CD4-positive, alpha-beta T cell treated with Interleukin-6 at 100 ng/mL for 8 hours (primary cell): ENCODE measurements around the gene MYO1D.

Source experiments
- DNase-seq: peaks from one replicate; pipeline ENCODE4 v3.0.0-alpha.2; 2020; ENCODE audit warnings: mixed read lengths, low spot score

Gene MYO1D

DNA sequence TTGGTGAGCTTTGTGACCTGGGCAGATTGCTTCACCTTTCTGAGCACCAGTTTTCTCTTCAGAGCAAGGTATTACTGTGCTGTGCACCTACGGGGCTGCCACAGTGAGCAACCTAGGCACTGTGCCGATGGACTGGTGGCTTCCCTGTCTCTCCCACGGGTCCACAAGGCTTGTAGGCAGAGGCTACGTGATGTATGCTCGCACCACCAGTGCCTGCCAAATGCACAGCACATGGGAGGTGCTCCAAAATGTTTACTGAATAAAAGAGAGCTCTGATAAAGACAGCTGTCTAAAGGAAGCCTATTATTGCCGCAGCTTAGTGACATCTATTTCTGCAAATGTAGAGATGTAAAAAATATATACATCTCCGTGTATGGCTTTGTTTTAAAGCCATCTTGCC lies 251.0 kb downstream of the MYO1D start:
- DNase-seq = no peak

- no peak for DNase-seq
These were observed 253.7 kb downstream of the MYO1D start for GRCh38 chr17:32623196-32623595.

GRCh38 chr17:32622540-32622939 lies 254.4 kb downstream of the MYO1D start:
- no peak for DNase-seq

GRCh38 chr17:32621612-32622312 lies 255.2 kb downstream of the MYO1D start:
- no peak for DNase-seq

DNA sequence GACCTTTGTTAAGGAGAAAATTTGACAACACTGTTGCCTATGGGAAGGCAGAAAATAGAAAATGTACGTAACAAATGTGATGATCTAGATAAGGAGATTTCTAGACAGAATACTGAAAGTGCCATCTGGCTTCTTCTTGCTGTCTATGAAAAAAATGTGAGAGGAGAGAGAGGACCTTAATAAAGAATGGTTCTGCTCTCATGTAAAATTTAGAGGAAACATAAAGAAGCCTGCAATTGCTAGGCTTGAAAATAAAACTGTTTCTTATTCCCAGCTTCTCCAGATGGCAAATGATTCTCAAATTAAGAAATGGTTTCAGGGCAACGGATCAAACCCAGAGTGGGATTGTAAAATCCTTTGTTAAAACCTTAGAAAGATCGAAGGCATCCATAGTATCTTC lies 261.6 kb downstream of the MYO1D start:
- DNase-seq = no peak

DNA sequence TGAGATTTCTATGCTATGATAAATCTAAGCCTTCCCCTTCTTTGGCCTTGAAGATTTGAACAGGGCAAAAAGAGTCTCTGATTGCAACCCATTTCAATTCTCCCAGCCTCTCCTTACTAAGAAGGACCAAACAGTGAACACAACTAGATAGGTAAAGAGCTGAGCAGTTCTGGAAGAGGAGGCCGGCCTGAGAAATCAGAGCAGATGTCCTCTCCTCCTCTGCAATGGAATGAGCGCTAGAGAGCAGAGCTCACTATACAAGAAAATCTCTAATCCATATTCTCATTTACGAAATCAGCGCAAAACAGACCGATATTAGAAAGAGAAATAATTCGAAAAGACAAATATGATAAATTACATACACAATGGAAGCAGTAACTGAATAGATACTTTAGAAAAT lies 266.0 kb downstream of the MYO1D start:
- no peak for DNase-seq

DNA sequence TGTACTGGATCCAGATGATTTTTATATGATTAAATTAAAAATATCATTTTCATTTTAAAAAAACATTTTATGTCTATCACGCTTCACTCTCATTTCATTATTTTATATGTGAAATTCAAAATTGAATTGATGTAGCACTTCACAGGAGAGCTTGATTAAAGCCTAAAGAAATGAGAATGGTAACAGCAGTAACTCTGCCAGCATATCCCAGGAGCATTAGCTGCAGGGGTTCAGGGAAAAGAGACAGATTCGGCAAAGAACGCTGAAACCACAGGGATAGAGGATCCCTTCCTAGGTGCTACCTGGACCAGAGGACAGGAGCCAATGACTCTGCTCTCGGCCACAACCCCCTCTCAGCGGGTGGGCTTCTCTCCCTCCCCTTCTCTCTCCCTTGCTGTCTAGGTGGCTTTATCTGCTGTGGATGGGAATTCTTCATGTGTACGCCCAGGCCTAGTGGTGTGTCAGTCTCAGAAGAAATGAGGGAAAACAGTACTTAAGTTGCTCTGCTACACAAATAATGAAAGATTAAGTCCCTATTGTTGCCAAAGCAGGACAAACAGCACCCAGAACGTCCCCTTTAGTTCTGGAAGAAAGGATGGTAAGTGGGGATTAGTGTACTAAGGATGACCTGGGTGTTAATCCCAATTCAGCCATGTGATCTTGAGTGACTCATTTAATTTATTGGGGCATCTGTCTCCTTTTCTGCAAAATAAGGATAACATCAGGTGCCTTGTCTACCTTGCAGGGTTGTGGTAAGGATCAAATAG lies 266.9 kb downstream of the MYO1D start:
- DNase-seq = no peak

DNA sequence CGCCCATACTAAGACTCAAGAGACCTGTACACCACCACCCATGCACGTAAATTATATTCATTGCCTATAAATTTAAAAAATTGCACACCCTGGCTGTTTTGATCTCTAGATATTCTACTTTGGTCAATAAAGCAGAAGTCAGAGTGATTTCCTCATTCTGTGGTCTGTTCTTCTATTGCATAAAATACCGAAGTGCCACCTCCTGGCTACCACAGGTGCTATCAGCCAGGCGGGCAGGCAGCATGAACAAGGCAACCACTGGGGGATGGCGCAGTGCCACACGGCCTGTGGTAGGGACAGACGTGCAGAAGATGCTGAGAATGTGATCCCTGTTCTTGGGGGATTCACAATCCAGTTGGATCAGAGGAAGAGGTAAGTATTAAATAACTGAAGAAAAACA lies 267.8 kb downstream of the MYO1D start:
- DNase-seq = peak; percentile 72

DNA sequence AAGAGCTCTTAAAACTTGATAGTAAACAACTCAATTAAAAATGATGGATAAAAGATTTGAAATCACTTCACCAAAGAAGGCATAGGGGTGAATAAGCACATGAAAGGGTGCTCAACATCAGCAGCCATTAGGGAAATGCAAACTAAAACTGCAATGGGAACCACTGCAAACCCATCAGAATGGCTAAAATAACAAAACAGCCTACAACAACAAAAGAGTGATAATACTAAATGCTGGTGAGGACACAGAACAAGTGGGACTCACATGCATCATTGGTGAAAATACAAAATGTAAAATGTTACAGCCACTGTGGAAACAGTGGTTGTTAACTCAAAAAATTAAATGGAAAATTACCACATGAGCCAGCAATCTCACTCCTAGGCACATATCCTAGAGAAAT lies 268.7 kb downstream of the MYO1D start:
- no peak for DNase-seq

- no peak for DNase-seq
These were observed 272.0 kb downstream of the MYO1D start for GRCh38 chr17:32604966-32605365.

DNA sequence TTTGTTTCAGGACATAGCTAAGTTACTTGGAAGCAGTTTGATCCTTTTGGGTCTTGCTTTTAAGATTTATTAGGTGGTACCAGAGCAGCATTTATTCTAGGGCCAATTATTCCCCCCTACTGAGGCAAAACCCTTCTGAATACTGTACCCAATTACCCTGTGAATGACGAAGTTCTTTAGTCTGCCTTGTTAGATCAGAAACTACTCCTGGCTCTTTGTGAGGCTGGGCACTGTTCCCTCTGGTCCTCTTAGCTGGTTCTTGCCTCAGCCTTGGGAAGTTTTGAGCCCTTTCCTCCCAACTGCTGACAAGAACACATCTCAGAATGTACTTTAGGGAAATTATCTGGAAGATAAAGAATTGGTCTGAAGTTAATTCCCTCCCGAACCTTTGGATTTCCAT lies 274.5 kb downstream of the MYO1D start:
- DNase-seq = no peak

DNA sequence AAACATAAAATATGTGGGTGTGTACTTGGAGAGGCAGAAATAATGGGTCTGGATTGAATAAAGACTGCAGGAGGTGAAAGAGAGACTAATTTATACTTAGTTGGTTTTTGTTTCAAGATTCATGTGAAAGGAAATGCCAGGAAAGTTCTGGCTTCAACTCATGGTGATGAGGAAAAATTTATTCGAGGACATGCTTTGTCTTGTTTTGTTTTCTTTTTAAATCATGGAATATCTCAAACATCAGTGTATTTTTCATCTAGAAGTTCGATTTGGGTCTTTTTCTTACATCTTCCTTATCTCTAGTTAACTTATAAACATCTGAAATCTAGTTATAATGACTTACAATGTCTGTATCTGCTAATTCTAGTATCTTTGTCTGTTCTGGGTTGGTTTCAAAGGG lies 275.1 kb downstream of the MYO1D start:
- DNase-seq = no peak

GRCh38 chr17:32596628-32597027 lies 280.3 kb downstream of the MYO1D start:
- no peak for DNase-seq

DNA sequence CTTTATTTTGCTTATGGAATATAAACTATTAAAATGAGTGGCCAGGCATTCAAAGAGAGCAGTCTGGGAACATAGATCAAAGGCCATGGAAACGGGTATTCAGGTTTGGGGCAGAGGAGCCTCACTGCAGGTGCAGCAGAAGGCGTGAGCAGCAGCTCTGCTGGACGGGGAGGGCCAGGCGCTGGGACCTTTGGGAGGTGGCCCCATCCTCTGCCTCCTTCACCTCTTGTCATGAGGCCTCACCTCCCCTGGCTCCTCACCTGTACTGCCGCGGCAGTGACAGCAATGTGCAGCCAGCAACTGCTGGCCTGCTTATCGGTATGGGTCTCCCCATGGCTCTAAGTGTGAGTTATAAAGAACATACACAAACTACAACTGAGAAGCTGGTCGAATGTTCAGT lies 280.7 kb downstream of the MYO1D start:
- DNase-seq = no peak

- no peak for DNase-seq
These were observed 283.9 kb downstream of the MYO1D start for GRCh38 chr17:32593003-32593402.

GRCh38 chr17:32591405-32591804 lies 285.5 kb downstream of the MYO1D start:
- DNase-seq = no peak

DNA sequence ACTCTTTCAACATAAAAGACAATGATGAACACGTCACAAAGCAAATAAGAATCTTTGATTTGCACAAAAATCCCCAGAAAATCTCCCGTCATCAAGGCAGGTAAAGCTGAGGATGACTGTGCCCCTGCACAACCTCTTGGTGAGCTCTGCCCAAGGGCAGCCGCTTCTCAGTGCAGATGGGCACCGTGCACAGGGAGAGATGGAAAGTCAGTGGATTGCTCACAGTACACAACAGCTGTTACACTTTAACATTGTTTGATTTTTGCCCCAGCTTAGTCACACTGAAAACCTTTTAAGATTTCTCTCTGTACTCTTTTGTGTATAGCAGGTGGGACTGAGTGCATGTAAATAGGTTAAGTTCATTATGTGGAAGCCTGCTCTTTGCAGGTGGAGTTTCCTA lies 285.9 kb downstream of the MYO1D start:
- no peak for DNase-seq

GRCh38 chr17:32588982-32589381 lies 287.9 kb downstream of the MYO1D start:
- no peak for DNase-seq

DNA sequence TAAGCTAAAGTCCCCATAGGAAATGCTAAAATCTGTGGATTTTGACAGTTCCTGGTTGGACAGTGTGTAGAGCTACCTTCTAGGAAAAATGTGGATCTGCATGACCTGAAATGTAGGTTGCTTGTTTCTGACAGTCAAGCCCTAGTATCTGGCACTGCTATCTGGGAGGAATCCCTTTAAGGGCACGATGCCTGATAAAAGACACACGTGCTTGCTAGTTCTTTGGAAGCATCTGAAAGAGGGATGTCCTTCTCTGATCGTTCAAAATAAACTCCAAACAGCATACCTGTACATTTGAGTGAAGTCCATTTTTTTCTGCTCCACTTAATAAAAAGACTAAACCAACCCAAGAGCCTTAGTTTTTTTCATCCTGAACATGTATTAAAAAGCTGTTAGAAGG lies 288.8 kb downstream of the MYO1D start:
- DNase-seq = no peak

GRCh38 chr17:32586666-32587065 lies 290.3 kb downstream of the MYO1D start:
- DNase-seq = no peak

GRCh38 chr17:32584792-32585191 lies 292.1 kb downstream of the MYO1D start:
- DNase-seq = no peak

DNA sequence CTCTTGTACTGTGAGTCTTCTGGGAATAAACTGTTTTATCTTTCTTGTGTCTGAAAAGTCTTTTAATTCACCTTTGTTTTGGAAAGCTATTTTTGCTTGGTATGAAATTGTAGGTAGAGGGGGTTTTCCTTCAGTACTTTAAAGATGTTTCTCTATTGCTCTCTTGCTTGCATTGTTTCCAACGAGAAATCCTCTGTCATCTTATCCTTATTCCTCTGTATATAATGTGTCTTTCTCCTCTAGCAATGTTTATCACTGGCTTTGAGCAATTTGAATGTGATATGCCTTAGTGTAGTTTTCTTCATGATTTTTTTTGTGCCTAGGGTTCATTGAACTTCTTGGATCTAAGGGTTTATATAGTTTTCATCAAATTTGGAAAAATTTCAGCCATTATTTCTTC lies 293.9 kb downstream of the MYO1D start:
- DNase-seq = no peak

DNA sequence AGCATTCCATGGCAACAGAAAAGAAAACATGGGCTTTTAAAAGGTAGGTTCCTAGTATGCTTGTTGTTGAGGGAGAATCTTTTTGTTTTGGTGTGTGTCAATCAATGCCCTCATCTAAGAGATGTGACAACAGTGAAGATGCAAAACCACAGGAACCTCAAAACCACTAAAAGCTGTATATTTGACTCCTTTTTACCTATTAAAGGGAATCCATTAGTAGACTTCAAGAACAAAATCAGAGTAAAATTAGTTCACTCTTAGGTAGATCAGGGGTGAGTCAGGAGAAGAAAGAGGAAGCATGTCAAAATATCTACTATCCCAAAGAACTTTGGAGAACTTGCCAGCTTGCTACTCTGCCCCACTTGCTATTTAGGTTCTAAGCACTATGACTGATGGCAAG lies 301.1 kb downstream of the MYO1D start:
- DNase-seq = no peak

DNA sequence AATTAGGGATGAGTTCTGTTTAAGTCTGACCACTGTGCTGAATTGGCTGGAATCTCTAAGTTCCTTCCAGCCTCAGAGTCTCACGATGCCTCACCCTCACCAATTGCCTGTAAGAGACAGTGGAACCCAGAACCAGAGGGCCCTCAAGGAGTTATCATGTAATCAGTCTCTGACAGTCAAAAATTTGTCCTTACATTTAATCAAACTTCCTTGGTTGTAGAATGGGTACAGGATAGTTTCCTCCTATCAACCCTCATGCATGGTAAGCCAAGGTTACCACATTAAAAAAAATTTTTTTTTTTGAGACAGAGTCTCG lies 306.9 kb downstream of the MYO1D start:
- DNase-seq = no peak
